Kidney capillary endothelial cell (primary cell): Measurements from ENCODE around the gene RPRD2.

ENCODE experiments used
- DNase-seq: peaks from one replicate; pipeline ENCODE4 v3.0.0-alpha.2; 2018; ENCODE audit warnings: low spot score

The RPRD2 gene

GRCh38 chr1:150472601-150473200, 108.8 kb downstream of the RPRD2 start:
- no peak for DNase-seq

DNA sequence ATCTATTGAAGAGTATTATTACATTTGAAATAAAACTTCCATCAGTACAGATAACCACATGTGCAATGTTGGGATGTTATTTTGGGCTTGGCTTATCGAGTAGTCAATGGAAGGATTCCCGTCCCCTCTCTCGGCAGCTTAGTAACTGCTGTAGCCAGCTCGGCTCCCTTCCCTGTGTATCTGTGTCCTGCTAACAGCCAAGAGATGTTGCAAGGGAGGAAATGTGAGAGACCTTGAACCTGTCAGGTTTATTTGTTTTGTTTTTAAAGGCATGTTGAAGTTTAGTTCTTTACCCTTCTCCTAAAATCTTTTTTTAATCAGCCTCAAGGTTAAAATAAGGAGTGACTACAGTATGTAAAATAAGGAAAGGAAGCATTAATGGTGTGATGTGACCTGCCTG, 109.7 kb downstream of the RPRD2 start:
- no peak for DNase-seq

GRCh38 chr1:150474869-150475268, 110.9 kb downstream of the RPRD2 start:
- no peak for DNase-seq

DNA sequence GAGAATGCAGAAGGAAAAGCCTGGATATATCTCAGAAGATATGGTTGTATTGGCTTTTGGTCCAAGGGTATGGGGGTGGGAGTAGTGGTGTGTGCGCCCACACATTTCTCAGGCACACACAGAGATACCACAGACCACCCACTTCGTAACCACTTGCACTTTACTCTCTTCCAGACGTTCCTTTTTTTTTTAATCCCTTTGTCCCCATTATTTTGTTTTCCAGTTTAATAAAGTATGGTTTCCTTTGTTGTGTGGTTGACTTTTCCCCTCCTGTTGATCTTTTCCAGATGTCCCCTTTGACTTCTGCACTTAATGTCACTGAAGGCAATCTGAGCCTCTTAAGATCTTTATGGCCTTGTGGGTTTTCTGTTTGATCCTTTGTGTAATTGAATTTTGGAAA, 112.8 kb downstream of the RPRD2 start:
- no peak for DNase-seq

- DNase-seq, result no peak
These were observed 113.4 kb downstream of the RPRD2 start for GRCh38 chr1:150477320-150477719.

- DNase-seq, result no peak
These were observed 113.8 kb downstream of the RPRD2 start for GRCh38 chr1:150477733-150478132.

DNA sequence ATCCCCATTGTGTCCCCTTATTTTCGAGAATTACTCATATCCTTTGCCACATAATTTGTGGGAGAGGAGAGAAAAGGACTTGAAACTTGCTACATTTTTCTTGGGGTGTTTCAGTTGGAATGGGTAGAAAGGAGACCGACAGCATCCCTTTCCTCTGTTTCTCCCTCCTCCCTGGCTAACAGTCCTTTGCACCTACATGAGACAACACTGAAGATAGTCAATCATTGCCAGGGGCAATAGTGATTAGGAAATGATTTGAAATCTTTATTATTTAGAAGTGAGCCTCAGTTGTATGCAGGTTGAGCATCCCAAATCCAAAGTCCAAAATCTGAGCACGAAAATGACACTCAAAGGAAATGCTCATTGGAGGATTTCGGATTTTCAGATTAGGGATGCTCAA, 115.4 kb downstream of the RPRD2 start:
- DNase-seq, result no peak

- no peak for DNase-seq
These were observed 116.0 kb downstream of the RPRD2 start for GRCh38 chr1:150479927-150480352.

- DNase-seq, result no peak
These were observed 120.5 kb downstream of the RPRD2 start for GRCh38 chr1:150484431-150484830.

DNA sequence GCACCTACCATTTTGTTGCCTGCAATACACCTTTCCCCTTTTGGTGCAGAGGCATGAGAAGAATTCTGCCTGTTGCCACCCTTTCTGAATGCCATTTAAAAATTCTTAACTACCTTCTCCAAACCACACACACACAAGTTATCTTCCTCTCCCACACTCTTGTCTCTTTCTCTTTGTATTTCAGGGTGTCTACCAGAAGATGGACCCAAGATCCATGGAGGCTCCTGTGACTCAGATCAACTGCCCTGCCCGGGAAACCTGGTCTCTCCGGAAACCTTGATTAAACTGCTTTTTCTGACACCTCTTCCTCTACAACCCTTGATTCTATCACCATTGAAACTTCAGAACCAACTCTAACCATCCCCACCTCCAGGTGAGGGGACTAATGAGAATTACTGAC, 120.9 kb downstream of the RPRD2 start:
- DNase-seq, result no peak

- DNase-seq, result peak; percentile 97
These were observed 123.2 kb downstream of the RPRD2 start, which contains the start of gene TARS2 for GRCh38 chr1:150486966-150487762. Gene TARS2 (plus strand): TSS chr1:150487419. CDS start chr1:150487451, 32 bp downstream.

DNA sequence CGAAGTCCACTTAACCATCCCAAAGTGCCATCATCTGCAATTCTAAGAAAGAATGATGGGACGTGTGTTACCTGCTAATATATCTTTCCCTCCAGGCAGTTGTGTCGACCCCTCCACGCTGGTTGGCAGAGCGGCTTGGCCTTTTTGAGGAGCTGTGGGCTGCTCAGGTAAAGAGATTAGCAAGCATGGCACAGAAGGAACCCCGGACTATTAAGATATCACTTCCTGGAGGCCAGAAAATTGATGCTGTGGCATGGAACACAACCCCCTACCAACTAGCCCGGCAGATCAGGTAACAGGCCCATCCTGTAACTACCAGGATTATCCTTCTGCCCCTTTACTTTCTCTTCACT, 123.8 kb downstream of the RPRD2 start:
- no peak for DNase-seq

DNA sequence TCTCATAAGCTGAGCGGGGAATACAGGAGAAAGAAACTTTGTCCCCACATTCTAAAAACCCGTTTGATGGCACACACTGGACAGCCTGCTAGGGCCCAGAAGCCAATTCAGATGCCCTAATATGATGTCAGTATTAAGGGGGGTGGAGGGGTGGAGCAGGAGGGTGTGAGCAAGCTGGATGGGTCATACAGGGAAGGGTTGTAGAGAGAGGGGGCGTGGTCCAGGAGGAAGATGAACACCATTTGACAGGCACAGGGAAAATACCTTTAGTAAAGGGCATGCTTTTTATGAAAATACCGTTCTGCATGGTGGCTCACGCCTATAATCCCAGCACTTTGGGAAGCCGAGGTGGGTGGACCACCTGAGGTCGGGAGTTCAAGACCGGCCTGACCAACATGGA, 129.2 kb downstream of the RPRD2 start:
- no peak for DNase-seq

- no peak for DNase-seq
These were observed 134.4 kb downstream of the RPRD2 start for GRCh38 chr1:150498342-150498741.

GRCh38 chr1:150505431-150505830, 141.5 kb downstream of the RPRD2 start:
- DNase-seq, result no peak

DNA sequence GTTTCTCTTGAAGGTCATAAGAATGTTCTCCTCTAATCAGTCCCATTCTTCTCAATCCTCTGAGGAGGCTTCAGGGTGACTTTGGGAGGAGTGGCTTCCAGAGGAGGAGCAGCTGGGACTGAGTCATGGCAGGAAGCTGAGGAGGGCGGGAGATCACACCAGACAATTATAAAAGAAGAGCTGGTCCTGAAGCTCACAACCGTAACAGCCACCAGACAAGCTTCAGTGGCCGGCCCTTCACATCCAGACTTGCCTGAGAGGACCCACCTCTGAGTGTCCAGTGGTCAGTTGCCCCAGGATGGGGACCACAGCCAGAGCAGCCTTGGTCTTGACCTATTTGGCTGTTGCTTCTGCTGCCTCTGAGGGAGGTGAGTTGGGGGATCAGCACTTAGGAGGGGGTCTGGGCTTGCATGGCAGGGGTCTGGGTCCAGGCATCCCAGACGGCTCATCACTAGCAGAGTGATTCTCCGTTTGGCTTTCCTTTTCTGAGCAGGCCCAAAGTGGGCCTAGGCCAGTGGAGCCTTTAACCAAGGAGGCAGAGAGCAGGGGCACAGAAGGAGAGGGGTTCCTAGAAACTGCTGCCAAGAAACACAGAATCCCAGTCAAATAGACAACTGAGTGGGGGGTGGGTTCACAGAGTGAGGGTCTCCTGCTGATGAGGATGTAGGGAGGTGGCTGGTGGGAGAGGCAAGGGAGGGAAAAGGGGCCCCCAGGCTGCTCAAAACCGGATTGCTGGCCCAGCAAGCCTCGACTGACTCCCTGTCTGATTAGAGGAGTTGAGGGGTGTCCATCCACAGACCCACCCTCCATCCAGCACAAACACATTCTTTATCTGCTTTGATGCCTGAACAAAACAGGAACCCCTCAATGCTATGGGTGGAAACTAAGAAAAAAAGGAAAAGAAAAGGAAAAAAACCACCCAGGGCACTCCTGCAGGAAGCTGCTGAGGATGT, 144.2 kb downstream of the RPRD2 start, which contains the start of gene ECM1:
ECM1 (plus strand) TSS at position 198 of the 953 bp plus-strand sequence; CDS start at position 299, 101 bp downstream.
- DNase-seq, result peak; percentile 72

- DNase-seq, result no peak
These were observed 145.0 kb downstream of the RPRD2 start for GRCh38 chr1:150508982-150509381.

GRCh38 chr1:150511551-150511950, 147.6 kb downstream of the RPRD2 start:
- DNase-seq, result no peak

- DNase-seq, result no peak
These were observed 148.2 kb downstream of the RPRD2 start for GRCh38 chr1:150511985-150512660.

GRCh38 chr1:150512846-150513245, 148.9 kb downstream of the RPRD2 start:
- DNase-seq, result no peak

- no peak for DNase-seq
These were observed 149.4 kb downstream of the RPRD2 start for GRCh38 chr1:150513351-150513791.

- no peak for DNase-seq
These were observed 150.3 kb downstream of the RPRD2 start for GRCh38 chr1:150514260-150514659.
